IgD-negative memory B cell (primary cell): Measurements from ENCODE around the gene MYO5C. TPM values are rescaled to one million over a fixed set of nuclear protein-coding genes. Genes with fewer than 3 reads are reported as not detected.

Source experiments
- H3K27ac Mint-ChIP-seq, 3 donors: one replicate each; pipeline ENCODE4 v1.8.0; 2020 to 2022; ENCODE audit warnings: mild to moderate bottlenecking in 3 of 3, mixed read lengths in 3 of 3, moderate library complexity in 1 of 3
- H3K27me3 Mint-ChIP-seq: one replicate; pipeline ENCODE4 v1.8.0; 2021; ENCODE audit warnings: mixed read lengths
- H3K36me3 Mint-ChIP-seq: one replicate; pipeline ENCODE4 v1.8.0; 2020; ENCODE audit warnings: mild to moderate bottlenecking, mixed read lengths
- H3K4me1 Mint-ChIP-seq, 3 donors: one replicate each; pipeline ENCODE4 v1.8.0; 2020 to 2022; ENCODE audit warnings: mixed read lengths in 3 of 3, mild to moderate bottlenecking in 1 of 3
- H3K4me3 Mint-ChIP-seq, 4 donors: one replicate each; pipeline ENCODE4 v1.8.0; 2020 to 2022; ENCODE audit warnings: mild to moderate bottlenecking in 4 of 4, mixed read lengths in 4 of 4, moderate library complexity in 3 of 4
- H3K9me3 Mint-ChIP-seq, 3 donors: one replicate each; pipeline ENCODE4 v1.8.0; 2020 to 2021; ENCODE audit warnings: mixed read lengths in 3 of 3, mild to moderate bottlenecking in 1 of 3
- polyA plus RNA-seq: library from polyadenylated mRNA; unstranded; fragments of 300-500 nt; fragmentation: Illumina TruSeq; gene quantifications from one replicate; pipeline ENCODE4 v1.2.3, GENCODE V29; 2021

MYO5C gene
- polyA plus RNA-seq, 1 donor from 2014 or later, result 0.88 TPM

DNA sequence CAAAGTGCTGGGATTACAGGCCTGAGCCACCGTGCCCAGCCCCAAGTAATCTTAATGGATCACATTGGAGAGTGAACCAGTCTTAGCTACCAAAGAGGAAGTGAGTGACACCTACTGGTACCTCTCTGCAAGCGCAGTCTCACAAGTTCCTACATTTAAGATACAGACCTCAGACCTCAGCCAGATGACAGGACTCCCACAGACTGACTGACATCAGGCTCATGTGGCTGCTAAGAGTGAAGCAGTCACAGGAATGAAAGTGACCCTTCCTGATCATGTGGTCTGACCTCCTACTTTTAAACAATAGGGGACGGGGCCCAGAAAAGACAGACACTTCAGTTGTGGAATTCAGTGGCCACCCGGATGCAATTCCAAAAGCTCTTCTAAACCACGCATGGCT is 68.1 kb downstream of the MYO5C start:
- peak overlapping the region in 3 of 4 donors; percentile 73 to 81 (median 77) for H3K4me3 Mint-ChIP-seq
- peaks cover 38 to 56% (median 46%) of the 10 kb centered on the region in 3 donors for H3K4me1 Mint-ChIP-seq
- peak overlapping the region; percentile 95 to 98 (median 97) for H3K27ac Mint-ChIP-seq
- peaks cover 7% of the 10 kb centered on the region for H3K36me3 Mint-ChIP-seq
- no peaks in the 10 kb centered on the region for H3K9me3 Mint-ChIP-seq
- no peaks in the 10 kb centered on the region for H3K27me3 Mint-ChIP-seq

GRCh38 chr15:52225230-52225629 is 70.4 kb downstream of the MYO5C start:
- H3K27me3 Mint-ChIP-seq, result no peaks in the 10 kb centered on the region
- H3K27ac Mint-ChIP-seq, result peak overlapping the region; percentile 43 to 95 (median 91)
- no peaks in the 10 kb centered on the region for H3K9me3 Mint-ChIP-seq
- peaks cover 8% of the 10 kb centered on the region for H3K36me3 Mint-ChIP-seq
- H3K4me3 Mint-ChIP-seq, result peak overlapping the region in 3 of 4 donors; percentile 14 to 80 (median 45)
- peaks cover 43 to 52% (median 50%) of the 10 kb centered on the region in 3 donors for H3K4me1 Mint-ChIP-seq

DNA sequence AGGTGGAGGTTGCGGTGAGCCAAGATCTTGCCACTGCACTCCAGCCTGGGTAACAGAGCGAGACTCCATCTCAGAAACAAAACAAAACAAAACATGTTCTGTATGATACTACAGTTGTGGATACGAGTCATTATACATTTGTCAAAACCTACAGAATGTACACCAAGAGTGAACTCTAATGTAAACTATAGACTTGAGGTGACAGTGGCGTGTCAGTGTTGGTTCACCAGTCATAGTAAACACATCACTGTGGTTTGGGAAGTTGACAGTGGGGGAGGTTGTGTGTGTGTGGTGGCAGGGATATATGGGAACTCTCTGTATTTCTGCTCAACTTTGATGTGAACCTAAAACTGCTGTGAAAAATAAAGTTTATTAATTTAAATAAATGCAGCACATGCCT is 71.4 kb downstream of the MYO5C start:
- H3K4me1 Mint-ChIP-seq, result peaks cover 41 to 56% (median 44%) of the 10 kb centered on the region in 3 donors
- peak overlapping the region in 2 of 4 donors; percentile 0 to 45 for H3K4me3 Mint-ChIP-seq
- H3K27me3 Mint-ChIP-seq, result no peaks in the 10 kb centered on the region
- H3K36me3 Mint-ChIP-seq, result peaks cover 8% of the 10 kb centered on the region
- H3K9me3 Mint-ChIP-seq, result no peaks in the 10 kb centered on the region
- H3K27ac Mint-ChIP-seq, result peak overlapping the region; percentile 59 to 97 (median 95)

DNA sequence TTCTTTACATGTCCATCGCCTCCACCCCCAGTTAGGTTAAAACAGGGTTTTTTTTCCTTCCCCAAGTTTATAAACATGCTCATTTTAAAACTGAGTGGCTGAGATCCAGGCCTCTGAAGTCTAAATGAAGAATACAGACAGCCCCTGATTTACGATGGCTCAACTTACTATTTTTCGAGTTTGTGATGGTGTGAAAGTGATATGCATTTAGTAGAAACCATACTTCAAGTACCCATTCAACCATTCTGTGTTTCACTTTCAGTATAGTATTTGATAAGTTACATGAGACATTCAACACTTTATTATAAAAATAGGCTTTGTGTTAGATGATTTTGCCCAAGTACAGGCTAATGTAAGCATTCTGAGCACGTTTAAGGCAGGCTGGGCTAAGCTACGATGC is 73.9 kb downstream of the MYO5C start:
- H3K27me3 Mint-ChIP-seq, result no peaks in the 10 kb centered on the region
- H3K27ac Mint-ChIP-seq, result peak overlapping the region; percentile 95 to 97 (median 96)
- H3K4me1 Mint-ChIP-seq, result peaks cover 35 to 56% (median 44%) of the 10 kb centered on the region in 3 donors
- peaks cover 11% of the 10 kb centered on the region for H3K36me3 Mint-ChIP-seq
- H3K4me3 Mint-ChIP-seq, result peak overlapping the region; percentile 92 to 97 (median 95)
- no peaks in the 10 kb centered on the region for H3K9me3 Mint-ChIP-seq

DNA sequence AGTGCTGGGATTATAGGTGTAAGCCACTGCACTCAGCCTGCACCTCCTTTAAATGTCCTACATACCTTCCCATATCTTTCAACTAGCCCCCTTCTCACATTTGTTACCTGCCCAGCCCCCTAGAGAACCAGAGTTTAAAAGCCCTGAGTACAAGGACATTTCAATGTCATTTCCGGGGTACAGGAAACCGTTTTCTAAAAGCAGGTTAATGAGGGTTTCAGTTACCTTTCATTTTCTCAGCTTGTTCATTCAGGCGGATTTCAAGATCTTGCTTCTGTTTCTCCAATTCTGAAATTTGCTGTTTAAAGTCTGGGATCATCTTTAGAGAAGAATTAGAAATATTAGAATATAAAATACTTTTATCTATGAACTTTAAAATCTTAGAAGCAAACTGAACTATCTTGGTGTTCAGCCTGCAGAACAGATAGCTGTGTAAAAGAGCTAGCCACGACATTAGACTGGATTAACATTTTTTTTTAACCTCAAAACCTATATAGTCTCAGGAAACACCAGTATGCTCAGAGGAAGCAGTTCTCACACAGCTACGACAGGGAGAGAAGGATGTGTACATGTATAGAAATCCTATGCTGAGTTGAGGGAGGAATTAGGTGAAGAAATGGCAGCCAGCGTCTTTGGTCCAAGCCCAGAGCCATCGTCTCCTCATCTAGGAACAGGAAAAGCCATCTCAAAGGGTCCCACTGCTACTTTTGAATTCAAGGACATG is 74.5 kb downstream of the MYO5C start:
- Mint-ChIP-seq H3K27me3 (no peaks in the 10 kb centered on the region), H3K36me3 (peaks cover 11% of the 10 kb centered on the region), H3K9me3 (no peaks in the 10 kb centered on the region), H3K27ac (peak overlapping the region; percentile 95 to 97 (median 96)), H3K4me3 (peak overlapping the region; percentile 92 to 97 (median 95)), H3K4me1 (peaks cover 34 to 52% (median 42%) of the 10 kb centered on the region in 3 donors)

GRCh38 chr15:52220251-52220650 is 75.4 kb downstream of the MYO5C start:
- Mint-ChIP-seq H3K4me1 (peaks cover 31 to 48% (median 36%) of the 10 kb centered on the region in 3 donors), H3K27ac (peak overlapping the region in 1 of 3 donors; percentile 96), H3K9me3 (no peaks in the 10 kb centered on the region)

DNA sequence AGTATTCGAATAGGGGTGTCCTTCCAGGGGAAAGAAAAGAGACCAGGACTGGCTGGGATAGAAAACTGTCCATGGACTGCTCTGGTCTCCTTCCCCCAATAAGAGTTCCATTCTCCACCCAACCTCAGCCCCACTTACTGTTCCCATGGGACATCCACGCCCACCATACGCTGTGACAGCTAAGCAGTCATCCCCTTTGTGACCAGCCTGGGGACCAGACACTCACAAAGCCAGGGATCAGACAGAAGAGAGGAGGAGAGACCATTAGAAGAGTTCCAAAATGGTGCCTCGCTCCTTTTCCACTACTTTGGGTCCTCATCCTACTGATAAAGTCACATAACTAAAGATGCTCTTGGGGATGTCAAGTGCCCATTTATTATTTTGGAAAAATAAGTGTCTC is 76.8 kb downstream of the MYO5C start:
- peaks cover 15% of the 10 kb centered on the region for H3K36me3 Mint-ChIP-seq
- peaks cover 25 to 40% (median 26%) of the 10 kb centered on the region in 3 donors for H3K4me1 Mint-ChIP-seq
- peak overlapping the region; percentile 21 to 75 (median 41) for H3K27ac Mint-ChIP-seq
- H3K27me3 Mint-ChIP-seq, result no peaks in the 10 kb centered on the region
- no peaks in the 10 kb centered on the region for H3K9me3 Mint-ChIP-seq
- H3K4me3 Mint-ChIP-seq, result peak overlapping the region in 1 of 4 donors; percentile 47

More at GRCh38 chr15:52220251-52220650, 75.4 kb downstream of the MYO5C start:
- Mint-ChIP-seq H3K36me3 (peaks cover 15% of the 10 kb centered on the region), H3K27me3 (no peaks in the 10 kb centered on the region), H3K4me3 (peak overlapping the region in 1 of 4 donors; percentile 97)

- peaks cover 23 to 37% (median 23%) of the 10 kb centered on the region in 3 donors for H3K4me1 Mint-ChIP-seq
- no peaks in the 10 kb centered on the region for H3K9me3 Mint-ChIP-seq
- H3K4me3 Mint-ChIP-seq, result peak overlapping the region in 1 of 4 donors; percentile 47
- H3K27me3 Mint-ChIP-seq, result no peaks in the 10 kb centered on the region
- peaks cover 13% of the 10 kb centered on the region for H3K36me3 Mint-ChIP-seq
- H3K27ac Mint-ChIP-seq, result peak overlapping the region in 2 of 3 donors; percentile 41 to 75
These were observed 77.2 kb downstream of the MYO5C start for GRCh38 chr15:52218371-52218770.

DNA sequence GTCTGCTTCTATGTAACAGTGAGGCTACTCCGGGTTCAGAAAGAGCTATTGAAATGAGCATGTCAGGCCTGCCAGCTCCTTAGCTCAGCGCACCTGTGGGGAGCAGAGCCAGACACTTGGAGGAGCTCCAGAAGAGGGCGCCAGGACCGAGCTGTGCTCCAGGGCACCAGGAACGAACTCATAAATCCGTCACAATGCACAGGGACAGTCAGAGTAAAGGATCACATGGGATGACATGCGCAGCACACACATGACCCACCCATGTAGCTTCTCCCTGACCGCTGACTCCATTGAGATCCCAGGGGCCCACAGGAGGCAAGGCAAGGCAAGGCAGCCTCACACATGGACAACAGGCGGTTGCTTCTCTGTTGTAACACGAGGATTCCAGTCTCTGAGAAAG is 78.4 kb downstream of the MYO5C start:
- H3K4me1 Mint-ChIP-seq, result peaks cover 14 to 29% (median 15%) of the 10 kb centered on the region in 3 donors
- peak overlapping the region in 1 of 4 donors; percentile 16 for H3K4me3 Mint-ChIP-seq
- no peaks in the 10 kb centered on the region for H3K27me3 Mint-ChIP-seq
- no peaks in the 10 kb centered on the region for H3K9me3 Mint-ChIP-seq
- peak overlapping the region in 2 of 3 donors; percentile 26 to 91 for H3K27ac Mint-ChIP-seq
- peaks cover 7% of the 10 kb centered on the region for H3K36me3 Mint-ChIP-seq

GRCh38 chr15:52214553-52214952 is 81.1 kb downstream of the MYO5C start:
- Mint-ChIP-seq H3K27me3 (no peaks in the 10 kb centered on the region), H3K4me1 (peaks cover 6 to 14% (median 11%) of the 10 kb centered on the region in 3 donors), H3K4me3 (no peak overlapping the region), H3K27ac (no peak overlapping the region), H3K36me3 (peaks cover 7% of the 10 kb centered on the region), H3K9me3 (no peaks in the 10 kb centered on the region)

GRCh38 chr15:52213206-52213605 is 82.4 kb downstream of the MYO5C start:
- H3K27ac Mint-ChIP-seq, result no peak overlapping the region

GRCh38 chr15:52208306-52208946 is 87.2 kb downstream of the MYO5C start:
- no peaks in the 10 kb centered on the region for H3K9me3 Mint-ChIP-seq
- peaks cover 0 to 2% (median 1%) of the 10 kb centered on the region in 3 donors for H3K4me1 Mint-ChIP-seq
- peaks cover 7% of the 10 kb centered on the region for H3K36me3 Mint-ChIP-seq
- no peak overlapping the region for H3K4me3 Mint-ChIP-seq
- H3K27me3 Mint-ChIP-seq, result no peaks in the 10 kb centered on the region
- H3K27ac Mint-ChIP-seq, result no peak overlapping the region

More at GRCh38 chr15:52213206-52213605, 82.4 kb downstream of the MYO5C start:
- no peaks in the 10 kb centered on the region for H3K27me3 Mint-ChIP-seq
- no peaks in the 10 kb centered on the region for H3K9me3 Mint-ChIP-seq
- no peak overlapping the region for H3K4me3 Mint-ChIP-seq
- peaks cover 6 to 8% (median 8%) of the 10 kb centered on the region in 3 donors for H3K4me1 Mint-ChIP-seq
- H3K36me3 Mint-ChIP-seq, result peaks cover 7% of the 10 kb centered on the region

- H3K27ac Mint-ChIP-seq, result no peak overlapping the region
These were observed 88.4 kb downstream of the MYO5C start for GRCh38 chr15:52207191-52207590.

GRCh38 chr15:52206446-52206845 is 89.2 kb downstream of the MYO5C start:
- H3K27me3 Mint-ChIP-seq, result no peaks in the 10 kb centered on the region
- no peak overlapping the region for H3K27ac Mint-ChIP-seq
- H3K4me1 Mint-ChIP-seq, result peaks cover 0 to 2% (median 1%) of the 10 kb centered on the region in 3 donors
- peaks cover 7% of the 10 kb centered on the region for H3K36me3 Mint-ChIP-seq
- no peak overlapping the region for H3K4me3 Mint-ChIP-seq
- no peaks in the 10 kb centered on the region for H3K9me3 Mint-ChIP-seq

More at GRCh38 chr15:52207191-52207590, 88.4 kb downstream of the MYO5C start:
- peaks cover 7% of the 10 kb centered on the region for H3K36me3 Mint-ChIP-seq
- H3K9me3 Mint-ChIP-seq, result no peaks in the 10 kb centered on the region
- peaks cover 0 to 2% (median 1%) of the 10 kb centered on the region in 3 donors for H3K4me1 Mint-ChIP-seq
- H3K27me3 Mint-ChIP-seq, result no peaks in the 10 kb centered on the region
- H3K4me3 Mint-ChIP-seq, result no peak overlapping the region

- Mint-ChIP-seq H3K36me3 (peaks cover 7% of the 10 kb centered on the region), H3K4me3 (no peak overlapping the region), H3K27me3 (no peaks in the 10 kb centered on the region), H3K27ac (no peak overlapping the region), H3K4me1 (peaks cover 0 to 4% (median 1%) of the 10 kb centered on the region in 3 donors), H3K9me3 (no peaks in the 10 kb centered on the region)
These were observed 90.9 kb downstream of the MYO5C start for GRCh38 chr15:52204657-52205056.
